Activated naive CD8-positive, alpha-beta T cell (primary cell): ENCODE measurements around the gene HIRA.

ENCODE experiments used
- H3K27ac Mint-ChIP-seq: one replicate; pipeline ENCODE4 v1.8.0; 2021; ENCODE audit warnings: mixed read lengths
- H3K27me3 Mint-ChIP-seq: one replicate; pipeline ENCODE4 v1.8.0; 2021; ENCODE audit warnings: mixed read lengths
- H3K36me3 Mint-ChIP-seq: one replicate; pipeline ENCODE4 v1.8.0; 2021; ENCODE audit warnings: mixed read lengths
- H3K4me1 Mint-ChIP-seq: one replicate; pipeline ENCODE4 v1.8.0; 2021; ENCODE audit warnings: low read depth, mixed read lengths
- H3K4me3 Mint-ChIP-seq: one replicate; pipeline ENCODE4 v1.8.0; 2021; ENCODE audit warnings: mild to moderate bottlenecking, mixed read lengths
- H3K9me3 Mint-ChIP-seq: one replicate; pipeline ENCODE4 v1.8.0; 2021; ENCODE audit warnings: low read depth, mixed read lengths

Gene HIRA

GRCh38 chr22:19411690-19412045, 19.9 kb downstream of the HIRA start:
- Mint-ChIP-seq H3K4me1 (peaks cover 18% of the 10 kb centered on the region), H3K27me3 (no peaks in the 10 kb centered on the region), H3K36me3 (no peaks in the 10 kb centered on the region), H3K9me3 (no peaks in the 10 kb centered on the region), H3K4me3 (no peak overlapping the region), H3K27ac (no peak overlapping the region)

- peaks cover 2% of the 10 kb centered on the region for H3K36me3 Mint-ChIP-seq
- H3K4me1 Mint-ChIP-seq = peaks cover 18% of the 10 kb centered on the region
- no peak overlapping the region for H3K27ac Mint-ChIP-seq
- H3K9me3 Mint-ChIP-seq = no peaks in the 10 kb centered on the region
- H3K27me3 Mint-ChIP-seq = no peaks in the 10 kb centered on the region
- H3K4me3 Mint-ChIP-seq = no peak overlapping the region
Observed at GRCh38 chr22:19410941-19411689, 20.4 kb downstream of the HIRA start.

- no peak overlapping the region for H3K27ac Mint-ChIP-seq
- H3K27me3 Mint-ChIP-seq = no peaks in the 10 kb centered on the region
- H3K4me1 Mint-ChIP-seq = peaks cover 5% of the 10 kb centered on the region
- peaks cover 12% of the 10 kb centered on the region for H3K36me3 Mint-ChIP-seq
- H3K9me3 Mint-ChIP-seq = no peaks in the 10 kb centered on the region
- H3K4me3 Mint-ChIP-seq = no peak overlapping the region
Observed at GRCh38 chr22:19407649-19408606, 23.6 kb downstream of the HIRA start.

- no peak overlapping the region for H3K4me3 Mint-ChIP-seq
- H3K27ac Mint-ChIP-seq = no peak overlapping the region
- H3K36me3 Mint-ChIP-seq = peaks cover 14% of the 10 kb centered on the region
- H3K4me1 Mint-ChIP-seq = no peaks in the 10 kb centered on the region
- H3K27me3 Mint-ChIP-seq = no peaks in the 10 kb centered on the region
- no peaks in the 10 kb centered on the region for H3K9me3 Mint-ChIP-seq
Observed at GRCh38 chr22:19406846-19407245, 24.7 kb downstream of the HIRA start.

GRCh38 chr22:19406281-19406811, 25.2 kb downstream of the HIRA start:
- Mint-ChIP-seq H3K36me3 (peaks cover 15% of the 10 kb centered on the region), H3K27ac (no peak overlapping the region), H3K4me1 (no peaks in the 10 kb centered on the region), H3K4me3 (no peak overlapping the region), H3K9me3 (no peaks in the 10 kb centered on the region), H3K27me3 (no peaks in the 10 kb centered on the region)

- H3K27me3 Mint-ChIP-seq = no peaks in the 10 kb centered on the region
- no peaks in the 10 kb centered on the region for H3K9me3 Mint-ChIP-seq
- H3K36me3 Mint-ChIP-seq = peaks cover 22% of the 10 kb centered on the region
- H3K4me1 Mint-ChIP-seq = no peaks in the 10 kb centered on the region
- H3K4me3 Mint-ChIP-seq = no peak overlapping the region
- H3K27ac Mint-ChIP-seq = no peak overlapping the region
Observed at GRCh38 chr22:19405652-19406051, 25.9 kb downstream of the HIRA start.

- Mint-ChIP-seq H3K27me3 (no peaks in the 10 kb centered on the region), H3K4me3 (no peak overlapping the region), H3K36me3 (peaks cover 23% of the 10 kb centered on the region), H3K9me3 (no peaks in the 10 kb centered on the region), H3K27ac (no peak overlapping the region), H3K4me1 (no peaks in the 10 kb centered on the region)
Observed at GRCh38 chr22:19405133-19405532, 26.4 kb downstream of the HIRA start.

GRCh38 chr22:19404676-19405075, 26.9 kb downstream of the HIRA start:
- Mint-ChIP-seq H3K4me3 (no peak overlapping the region), H3K4me1 (no peaks in the 10 kb centered on the region), H3K36me3 (peaks cover 23% of the 10 kb centered on the region), H3K27ac (no peak overlapping the region), H3K9me3 (no peaks in the 10 kb centered on the region), H3K27me3 (no peaks in the 10 kb centered on the region)

- no peaks in the 10 kb centered on the region for H3K27me3 Mint-ChIP-seq
- H3K36me3 Mint-ChIP-seq = peaks cover 23% of the 10 kb centered on the region
- no peak overlapping the region for H3K27ac Mint-ChIP-seq
- H3K4me3 Mint-ChIP-seq = no peak overlapping the region
- H3K9me3 Mint-ChIP-seq = no peaks in the 10 kb centered on the region
- no peaks in the 10 kb centered on the region for H3K4me1 Mint-ChIP-seq
Observed at GRCh38 chr22:19402642-19403191, 28.8 kb downstream of the HIRA start.

GRCh38 chr22:19401483-19401882, 30.1 kb downstream of the HIRA start:
- H3K27me3 Mint-ChIP-seq = no peaks in the 10 kb centered on the region
- no peaks in the 10 kb centered on the region for H3K9me3 Mint-ChIP-seq
- H3K4me1 Mint-ChIP-seq = no peaks in the 10 kb centered on the region
- no peak overlapping the region for H3K27ac Mint-ChIP-seq
- H3K36me3 Mint-ChIP-seq = peaks cover 25% of the 10 kb centered on the region
- H3K4me3 Mint-ChIP-seq = no peak overlapping the region

GRCh38 chr22:19400881-19401280, 30.7 kb downstream of the HIRA start:
- no peaks in the 10 kb centered on the region for H3K27me3 Mint-ChIP-seq
- H3K36me3 Mint-ChIP-seq = peaks cover 21% of the 10 kb centered on the region
- no peaks in the 10 kb centered on the region for H3K4me1 Mint-ChIP-seq
- no peak overlapping the region for H3K27ac Mint-ChIP-seq
- H3K9me3 Mint-ChIP-seq = no peaks in the 10 kb centered on the region
- no peak overlapping the region for H3K4me3 Mint-ChIP-seq

GRCh38 chr22:19398652-19399051, 32.9 kb downstream of the HIRA start:
- Mint-ChIP-seq H3K4me1 (no peaks in the 10 kb centered on the region), H3K27ac (no peak overlapping the region), H3K36me3 (peaks cover 16% of the 10 kb centered on the region), H3K9me3 (no peaks in the 10 kb centered on the region), H3K27me3 (no peaks in the 10 kb centered on the region), H3K4me3 (no peak overlapping the region)

GRCh38 chr22:19398206-19398605, 33.3 kb downstream of the HIRA start:
- Mint-ChIP-seq H3K4me1 (no peaks in the 10 kb centered on the region), H3K27ac (no peak overlapping the region), H3K4me3 (no peak overlapping the region), H3K27me3 (no peaks in the 10 kb centered on the region), H3K9me3 (no peaks in the 10 kb centered on the region), H3K36me3 (peaks cover 16% of the 10 kb centered on the region)

GRCh38 chr22:19397734-19398104, 33.8 kb downstream of the HIRA start:
- Mint-ChIP-seq H3K27me3 (no peaks in the 10 kb centered on the region), H3K9me3 (no peaks in the 10 kb centered on the region), H3K27ac (no peak overlapping the region), H3K4me3 (no peak overlapping the region), H3K4me1 (no peaks in the 10 kb centered on the region), H3K36me3 (peaks cover 16% of the 10 kb centered on the region)
